OCI-LY7 (cell line): ENCODE results near the gene PRSS56. TPM values are rescaled to one million over a fixed set of nuclear protein-coding genes. Genes with fewer than 3 reads are reported as not detected.

Experiments
- BruUV-seq: library from RNA; stranded (reverse); fragments of 400-500 nt; replicated peaks from 2 replicates; lab custom pipeline; 2021; lab: Mats Ljungman, UMichigan
- CTCF ChIA-PET: fragments of 300-600 bp; sonication (Branson Sonifier 250); formaldehyde crosslinking; loops from one replicate; lab custom pipeline; 2022; ENCODE audit warnings: antibody characterized with exemption; ENCODE audit not compliant: unreplicated experiment; lab: Charles Lee
- POLR2A ChIA-PET: fragments of 300-600 bp; sonication (Branson Sonifier 250); formaldehyde crosslinking; loops from one replicate; lab custom pipeline; 2022; ENCODE audit warnings: antibody characterized with exemption; lab: Charles Lee
- DNase-seq: peaks from one replicate; pipeline ENCODE4 v3.0.0-alpha.2; 2015; ENCODE audit warnings: low spot score
- H2AFZ ChIP-seq: fragments of 200-600 bp; sonication (generic), shearing (Covaris generic); 2 replicates; pipeline ENCODE4 v1.6.1; 2014; ENCODE audit warnings: mild to moderate bottlenecking, antibody characterized with exemption, low read length, moderate library complexity
- H3K27ac ChIP-seq: fragments of 200-600 bp; sonication (generic); 2 replicates; pipeline ENCODE4 v1.5.1; 2014; ENCODE audit warnings: mixed run types, low read depth, mild to moderate bottlenecking, moderate library complexity, low read length, inconsistent platforms; ENCODE audit not compliant: poor library complexity, severe bottlenecking
- H3K36me3 ChIP-seq: fragments of 200-600 bp; sonication (generic); 2 replicates; pipeline ENCODE4 v1.6.1; 2014; ENCODE audit warnings: mild to moderate bottlenecking, antibody characterized with exemption, low read length, moderate library complexity, mixed read lengths; ENCODE audit not compliant: insufficient read depth
- H3K4me1 ChIP-seq: fragments of 200-600 bp; sonication (generic); 2 replicates; pipeline ENCODE4 v1.5.1; 2014; ENCODE audit warnings: mild to moderate bottlenecking, low read length; ENCODE audit not compliant: insufficient read depth, poor library complexity, severe bottlenecking
- H3K4me2 ChIP-seq: fragments of 200-600 bp; sonication (generic); 2 replicates; pipeline ENCODE4 v1.6.1; 2014; ENCODE audit warnings: mild to moderate bottlenecking, low read length
- H3K4me3 ChIP-seq: fragments of 200-600 bp; sonication (generic); 2 replicates; pipeline ENCODE4 v1.5.1; 2014; ENCODE audit warnings: mild to moderate bottlenecking, low read depth, low read length; ENCODE audit not compliant: poor library complexity, severe bottlenecking
- H3K79me2 ChIP-seq: fragments of 200-600 bp; sonication (generic); 2 replicates; pipeline ENCODE4 v1.6.1; 2016; ENCODE audit warnings: low read depth, mild to moderate bottlenecking, low read length, moderate library complexity, mixed read lengths; ENCODE audit not compliant: insufficient read depth
- H3K9me2 ChIP-seq: fragments of 200-600 bp; sonication (generic); 2 replicates; pipeline ENCODE4 v1.6.1; 2016; ENCODE audit warnings: mild to moderate bottlenecking, low read length, mixed read lengths; ENCODE audit not compliant: insufficient read depth
- H3K9me3 ChIP-seq: fragments of 200-600 bp; sonication (generic); 2 replicates; pipeline ENCODE4 v1.6.1; 2014; ENCODE audit warnings: mild to moderate bottlenecking, mixed run types, low read length, mixed read lengths
- H4K20me1 ChIP-seq: fragments of 200-600 bp; sonication (generic); 2 replicates; pipeline ENCODE4 v1.6.1; 2014; ENCODE audit warnings: mild to moderate bottlenecking, antibody characterized with exemption, low read length, moderate library complexity, mixed read lengths; ENCODE audit not compliant: insufficient read depth
- CTCF ChIP-seq: fragments of 200-600 bp; sonication (generic); conservative IDR thresholded peaks from 2 replicates; pipeline ENCODE4 v1.5.1; 2014; ENCODE audit warnings: mild to moderate bottlenecking, antibody characterized with exemption, low read length, moderate library complexity, mixed read lengths
- EZH2phosphoT487 ChIP-seq: fragments of 200-600 bp; sonication (generic); IDR thresholded peaks from 2 replicates; pipeline ENCODE4 v1.6.1; 2018; ENCODE audit warnings: low read depth, borderline replicate concordance, mild to moderate bottlenecking, mixed run types, antibody characterized with exemption, low read length, moderate library complexity, mixed read lengths
- intact Hi-C: fragments of 100-400 bp; cut with micrococcal nuclease; formaldehyde crosslinking; loops from one replicate; pipeline ENCODE4 v1.10.0; 2022; ENCODE audit not compliant: unreplicated experiment
- total RNA-seq, 2 experiments: library from RNA; depleted of rRNA in 1 of 2; stranded (reverse); fragments of >200 nt in 1 of 2; shearing (Covaris generic) in 1 of 2; gene quantifications; 2 replicates each; pipeline ENCODE4 v1.2.3, GENCODE V29; 2014 to 2022

PRSS56 gene
- total RNA-seq, 2 experiments from 2014 or later: not detected

DNA sequence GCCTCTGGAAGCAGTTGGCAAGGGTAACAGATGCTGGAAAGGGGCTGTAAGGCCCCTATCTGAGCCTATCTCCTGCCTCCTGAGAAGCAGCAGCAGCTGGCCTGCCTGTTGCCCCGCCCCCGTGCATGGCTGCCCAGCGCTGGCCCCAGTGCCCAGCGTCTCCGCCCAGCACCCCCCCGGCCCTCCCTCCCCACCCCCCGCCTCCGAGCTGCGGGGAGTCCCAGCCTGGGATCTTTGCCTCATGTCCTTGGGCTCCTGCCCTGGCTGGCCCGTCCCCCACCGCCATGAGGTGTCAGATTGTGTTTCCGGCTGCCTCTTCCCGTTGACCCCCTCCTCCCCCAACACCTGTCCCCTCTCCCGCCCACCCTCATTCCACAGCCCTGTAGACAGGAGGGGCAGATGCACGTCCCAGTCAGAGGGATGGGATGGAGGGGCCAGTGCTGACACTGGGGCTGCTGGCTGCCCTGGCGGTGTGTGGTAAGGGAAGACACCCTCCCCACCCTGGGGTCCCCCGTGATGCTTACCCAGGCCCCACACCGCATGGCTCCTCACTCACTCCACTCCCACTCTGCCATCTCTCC lies 5.7 kb downstream of the PRSS56 start, which contains the start of gene CHRND:
Gene CHRND, plus strand, starts transcription at position 370 of the 581 bp plus-strand sequence. Its CDS starts 56 bp downstream, at position 426.
- Histone ChIP-seq H3K4me3 (no peak within 1 kb of the TSS), H3K9me3 (no peaks in the 10 kb centered on the region), H3K4me2 (no peak within 1 kb of the TSS), H3K9me2 (no peaks in the 10 kb centered on the region), H4K20me1 (no peaks in the 10 kb centered on the region), H3K36me3 (no peaks in the 10 kb centered on the region), H3K27ac (no peak within 1 kb of the TSS), H3K79me2 (no peaks in the 10 kb centered on the region), H2AFZ (no peak within 1 kb of the TSS), H3K4me1 (peaks cover 19% of the 10 kb centered on the region)
- BruUV-seq: no TSS peak
- no peak for TF ChIP-seq CTCF
- no peak for TF ChIP-seq EZH2phosphoT487
- ChIA-PET POLR2A (no interaction called here), CTCF (no interaction called here)
- DNase-seq: no peak
- intact Hi-C loops: loop anchor here (10.0 kb wide), 1 partner anchor 161 kb away; no protein-coding TSS in a partner anchor

- no TSS peak for BruUV-seq
- CTCF ChIA-PET: no interaction called here
- no peaks in the 10 kb centered on the region for H4K20me1 ChIP-seq
- H3K9me3 ChIP-seq: no peaks in the 10 kb centered on the region
- no peaks in the 10 kb centered on the region for H3K9me2 ChIP-seq
- H3K36me3 ChIP-seq: no peaks in the 10 kb centered on the region
- no peak overlapping the region for H3K27ac ChIP-seq
- no peaks in the 10 kb centered on the region for H3K79me2 ChIP-seq
- no peak overlapping the region for H3K4me3 ChIP-seq
- POLR2A ChIA-PET: interaction anchor here (0.6 kb wide), 1 partner anchor 1047 kb away, joined by 3 read pairs; no protein-coding TSS in a partner anchor
- H3K4me2 ChIP-seq: no peak overlapping the region
- no peak overlapping the region for H2AFZ ChIP-seq
- DNase-seq: no peak
- peaks cover 24% of the 10 kb centered on the region for H3K4me1 ChIP-seq
- no peak for TF ChIP-seq EZH2phosphoT487
- TF ChIP-seq CTCF: no peak
- intact Hi-C loops: loop anchor here (10.0 kb wide), 1 partner anchor 162 kb away; no protein-coding TSS in a partner anchor
Observed at GRCh38 chr2:232526372-232526941, 6.3 kb downstream of the PRSS56 start.
